ENCODE measurements around the gene HM13.
"Not testable (repeated sequence)": the region's sequence is repeated elsewhere in the genome, so short reads cannot be mapped to it uniquely, and the experiment has no call there.

Gene HM13

DNA sequence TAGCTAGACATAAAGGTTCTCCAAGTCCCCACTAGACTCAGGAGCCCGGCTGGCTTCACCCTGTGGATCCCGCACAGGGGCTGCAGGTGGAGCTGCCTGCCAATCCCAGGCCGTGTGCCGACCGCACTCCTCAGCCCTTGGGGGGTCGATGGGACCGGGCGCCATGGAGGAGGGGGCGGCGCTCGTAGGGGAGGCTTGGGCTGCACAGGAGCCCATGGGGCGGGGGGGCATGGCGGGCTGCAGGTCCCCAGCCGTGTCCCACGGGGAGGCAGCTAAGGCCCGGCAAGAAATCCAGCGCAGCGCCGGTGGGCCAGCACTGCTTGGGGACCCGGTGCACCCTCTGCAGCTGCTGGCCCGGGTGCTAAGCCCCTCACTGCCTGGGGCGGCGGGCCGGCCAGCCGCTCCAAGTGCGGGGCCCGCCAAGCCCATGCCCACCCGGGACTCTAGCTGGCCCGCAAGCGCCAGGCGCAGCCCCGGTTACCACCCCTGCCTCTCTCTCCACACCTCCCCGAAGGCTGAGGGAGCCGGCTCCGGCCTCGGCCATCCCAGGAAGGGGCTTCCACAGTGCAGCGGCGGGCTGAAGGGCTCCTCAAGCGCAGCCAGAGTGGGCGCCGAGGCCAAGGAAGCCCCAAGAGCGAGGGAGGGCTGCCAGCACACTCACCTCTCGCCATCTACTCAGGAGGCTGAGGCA is 64.4 kb downstream of the HM13 start:
- DNase-seq (ENCODE audit: low read depth) = no peak
- TF ChIP-seq, protein P1, sequence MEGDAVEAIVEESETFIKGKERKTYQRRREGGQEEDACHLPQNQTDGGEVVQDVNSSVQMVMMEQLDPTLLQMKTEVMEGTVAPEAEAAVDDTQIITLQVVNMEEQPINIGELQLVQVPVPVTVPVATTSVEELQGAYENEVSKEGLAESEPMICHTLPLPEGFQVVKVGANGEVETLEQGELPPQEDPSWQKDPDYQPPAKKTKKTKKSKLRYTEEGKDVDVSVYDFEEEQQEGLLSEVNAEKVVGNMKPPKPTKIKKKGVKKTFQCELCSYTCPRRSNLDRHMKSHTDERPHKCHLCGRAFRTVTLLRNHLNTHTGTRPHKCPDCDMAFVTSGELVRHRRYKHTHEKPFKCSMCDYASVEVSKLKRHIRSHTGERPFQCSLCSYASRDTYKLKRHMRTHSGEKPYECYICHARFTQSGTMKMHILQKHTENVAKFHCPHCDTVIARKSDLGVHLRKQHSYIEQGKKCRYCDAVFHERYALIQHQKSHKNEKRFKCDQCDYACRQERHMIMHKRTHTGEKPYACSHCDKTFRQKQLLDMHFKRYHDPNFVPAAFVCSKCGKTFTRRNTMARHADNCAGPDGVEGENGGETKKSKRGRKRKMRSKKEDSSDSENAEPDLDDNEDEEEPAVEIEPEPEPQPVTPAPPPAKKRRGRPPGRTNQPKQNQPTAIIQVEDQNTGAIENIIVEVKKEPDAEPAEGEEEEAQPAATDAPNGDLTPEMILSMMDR (IDR thresholded peaks at IDR 0.05; ENCODE audit: control insufficient read depth, extremely low read depth, insufficient read depth) = no peak
- H3K4me3 ChIP-seq (ENCODE audit: low read depth, low read length) = no peak overlapping the region

GRCh38 chr20:31579245-31579644 is 65.0 kb downstream of the HM13 start:
- TF ChIP-seq, protein P1 (IDR thresholded peaks at IDR 0.05; ENCODE audit: control insufficient read depth, extremely low read depth, insufficient read depth) = no peak
- no peak for DNase-seq (ENCODE audit: low read depth)
- H3K4me3 ChIP-seq (ENCODE audit: low read depth, low read length) = no peak overlapping the region

DNA sequence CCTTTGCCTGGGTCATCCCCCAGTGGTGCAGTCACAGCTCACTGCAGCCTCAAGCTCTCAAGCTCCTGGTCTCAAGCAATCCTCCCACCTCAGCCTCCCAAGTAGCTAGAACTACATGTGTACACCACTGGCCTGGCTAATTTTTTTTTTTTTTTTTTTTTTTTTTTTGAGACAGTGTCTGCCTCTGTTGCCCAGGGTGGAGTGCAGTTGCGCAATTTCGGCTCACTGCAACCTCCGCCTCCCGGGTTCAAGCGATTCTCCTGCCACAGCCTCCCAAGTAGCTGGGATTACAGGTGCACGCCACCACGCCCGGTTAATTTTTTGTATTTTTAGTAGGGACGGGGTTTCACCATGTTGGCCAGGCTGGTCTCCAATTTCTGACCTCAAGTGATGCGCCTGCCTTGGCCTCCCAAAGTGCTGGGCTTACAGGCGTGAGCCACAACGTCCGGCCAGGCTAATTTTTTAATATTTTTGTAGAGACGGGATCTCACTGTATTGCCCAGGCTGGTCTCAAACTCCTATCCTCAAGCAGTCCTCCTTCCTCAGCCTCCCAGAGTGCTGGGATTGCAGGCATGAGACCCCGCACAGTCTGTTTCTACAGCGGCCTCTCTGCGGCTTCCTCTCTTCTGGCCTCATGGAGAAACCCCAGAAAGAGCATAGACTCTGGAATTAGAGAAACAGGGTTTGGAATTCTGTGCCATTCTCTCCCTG is 65.9 kb downstream of the HM13 start:
- H3K4me3 ChIP-seq (ENCODE audit: low read depth, low read length); DNase-seq (ENCODE audit: low read depth): not testable (repeated sequence)

DNA sequence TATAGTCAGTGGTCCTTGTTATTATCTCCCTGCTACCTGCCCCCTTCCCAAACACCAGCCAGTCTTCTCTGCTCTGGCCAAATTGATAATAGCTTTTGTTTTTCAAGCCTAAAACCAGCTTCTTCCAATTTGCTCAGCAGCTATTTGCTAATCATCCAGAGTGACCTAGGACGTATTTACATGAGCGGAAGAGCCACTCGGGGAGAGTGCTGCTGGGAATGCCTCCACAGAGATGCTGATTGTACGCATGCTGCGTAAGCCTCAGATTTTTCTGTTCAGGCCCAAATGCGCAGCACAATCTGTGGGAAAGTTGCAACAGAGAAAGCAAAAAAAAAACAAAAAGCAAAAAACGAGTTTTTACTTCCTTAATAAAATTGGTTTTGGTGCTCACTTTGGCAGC is 66.5 kb downstream of the HM13 start:
- no peak for DNase-seq (ENCODE audit: low read depth)
- TF ChIP-seq, protein P1 (IDR thresholded peaks at IDR 0.05; ENCODE audit: control insufficient read depth, extremely low read depth, insufficient read depth) = no peak
- H3K4me3 ChIP-seq (ENCODE audit: low read depth, low read length) = no peak overlapping the region

GRCh38 chr20:31581391-31581790 is 67.1 kb downstream of the HM13 start:
- H3K4me3 ChIP-seq (ENCODE audit: low read depth, low read length) = no peak overlapping the region
- no peak for DNase-seq (ENCODE audit: low read depth)
- TF ChIP-seq, protein P1 (IDR thresholded peaks at IDR 0.05; ENCODE audit: control insufficient read depth, extremely low read depth, insufficient read depth) = no peak

DNA sequence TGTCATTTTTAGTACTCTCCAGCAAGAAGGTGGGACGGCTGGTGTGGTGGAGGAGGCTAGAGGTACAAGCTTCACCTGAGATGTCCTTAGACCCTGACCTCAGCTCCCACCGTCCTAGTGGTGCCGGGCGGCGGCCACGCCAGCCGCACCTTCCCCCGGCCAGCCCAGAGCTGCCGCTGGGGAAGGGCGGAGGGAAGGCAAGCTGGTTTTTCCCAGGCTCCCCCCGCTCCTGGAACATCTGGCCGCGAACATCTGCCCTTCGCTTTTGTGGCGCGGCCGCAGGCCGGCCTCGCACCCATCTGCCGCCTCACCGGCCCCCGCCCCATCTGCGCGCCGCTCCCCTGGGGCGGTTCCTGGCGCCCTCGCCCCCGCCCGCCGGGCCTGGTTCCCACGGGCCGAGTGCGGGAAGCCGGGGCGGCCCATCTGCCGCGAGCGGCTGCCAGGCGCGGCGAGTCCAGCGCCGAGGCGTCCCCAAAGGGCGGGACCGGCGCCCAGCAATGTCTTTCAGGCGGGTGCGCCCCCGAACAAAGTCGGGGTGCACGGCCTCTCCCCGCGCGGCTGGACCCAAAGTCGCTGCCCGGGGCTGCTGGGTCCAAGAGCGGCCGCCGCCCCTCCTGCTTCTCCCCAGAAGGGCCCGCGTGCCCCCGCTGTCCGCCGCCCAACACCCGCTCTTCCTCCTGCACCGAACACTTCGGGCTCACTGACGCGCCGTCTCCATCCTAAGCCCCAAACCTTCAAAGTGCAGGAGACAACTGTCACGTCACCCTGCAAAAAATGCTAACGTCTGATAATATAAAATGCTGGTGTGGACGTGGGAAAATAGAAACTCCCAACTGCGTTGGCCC is 73.5 kb downstream of the HM13 start:
- no peak overlapping the region for H3K4me3 ChIP-seq (ENCODE audit: low read depth, low read length)
- TF ChIP-seq, protein P1 (IDR thresholded peaks at IDR 0.05; ENCODE audit: control insufficient read depth, extremely low read depth, insufficient read depth) = no peak
- DNase-seq (ENCODE audit: low read depth) = no peak

DNA sequence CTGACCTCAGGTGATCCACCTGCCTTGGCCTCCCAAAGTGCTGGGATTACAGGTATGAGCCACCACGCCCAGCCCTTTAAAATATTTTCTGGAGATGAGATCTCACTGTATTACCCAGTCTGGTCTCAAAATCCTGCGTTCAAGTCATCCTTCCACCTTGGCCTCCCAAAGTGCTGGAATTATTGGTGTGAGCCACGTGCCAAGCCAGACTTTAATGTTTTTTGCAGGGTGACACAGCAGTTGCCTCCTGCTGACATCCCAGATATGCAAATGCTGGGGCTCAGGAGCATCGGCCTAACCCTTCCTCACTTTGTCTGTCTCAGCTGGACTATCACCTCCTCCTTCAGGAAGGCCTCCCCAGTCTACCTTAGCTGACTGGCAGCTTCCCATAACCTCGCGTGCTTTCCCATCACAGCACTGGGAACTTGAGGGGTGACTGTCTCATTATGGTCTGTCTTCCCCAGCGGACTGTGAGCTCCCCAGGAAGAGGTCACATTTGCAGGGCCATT is 76.5 kb downstream of the HM13 start:
- no peak for DNase-seq (ENCODE audit: low read depth)
- TF ChIP-seq, protein P1 (IDR thresholded peaks at IDR 0.05; ENCODE audit: control insufficient read depth, extremely low read depth, insufficient read depth) = no peak
- no peak overlapping the region for H3K4me3 ChIP-seq (ENCODE audit: low read depth, low read length)
